Measurements from ENCODE around the gene HLA-E.
"Not testable (repeated sequence)": the region's sequence is repeated elsewhere in the genome, so short reads cannot be mapped to it uniquely, and the experiment has no call there.

Gene HLA-E

GRCh38 chr6:30485236-30485635 lies 4.1 kb upstream of the HLA-E start:
- TF ChIP-seq PPARA (CRISPR knock-in tag; IDR thresholded peaks at IDR 0.05; ENCODE audit: borderline replicate concordance) (no peak), ARNTL (CRISPR knock-in tag; IDR thresholded peaks at IDR 0.05; ENCODE audit: borderline replicate concordance, low read depth) (no peak), ESRRG (CRISPR knock-in tag; IDR thresholded peaks at IDR 0.05) (no peak), SNAI2 (CRISPR knock-in tag; IDR thresholded peaks at IDR 0.05) (no peak), TCF4 (CRISPR knock-in tag; IDR thresholded peaks at IDR 0.05; ENCODE audit: borderline replicate concordance) (no peak), BACH2 (CRISPR knock-in tag; IDR thresholded peaks at IDR 0.05; ENCODE audit: borderline replicate concordance) (no peak), TOX (CRISPR knock-in tag; IDR thresholded peaks at IDR 0.05; ENCODE audit: borderline replicate concordance) (no peak), ZFP30 (CRISPR knock-in tag; IDR thresholded peaks at IDR 0.05) (no peak), ZC3H10 (CRISPR knock-in tag; IDR thresholded peaks at IDR 0.05) (no peak), RARB (CRISPR knock-in tag; IDR thresholded peaks at IDR 0.05) (no peak), GLIS3 (CRISPR knock-in tag; IDR thresholded peaks at IDR 0.05) (no peak), CSRNP3 (CRISPR knock-in tag; IDR thresholded peaks at IDR 0.05) (no peak), ZNF565 (CRISPR knock-in tag; conservative IDR thresholded peaks at IDR 0.05; ENCODE audit: low read depth) (no peak), ZNF8 (CRISPR knock-in tag; IDR thresholded peaks at IDR 0.05) (no peak)
- TF ChIP-seq, protein P1, sequence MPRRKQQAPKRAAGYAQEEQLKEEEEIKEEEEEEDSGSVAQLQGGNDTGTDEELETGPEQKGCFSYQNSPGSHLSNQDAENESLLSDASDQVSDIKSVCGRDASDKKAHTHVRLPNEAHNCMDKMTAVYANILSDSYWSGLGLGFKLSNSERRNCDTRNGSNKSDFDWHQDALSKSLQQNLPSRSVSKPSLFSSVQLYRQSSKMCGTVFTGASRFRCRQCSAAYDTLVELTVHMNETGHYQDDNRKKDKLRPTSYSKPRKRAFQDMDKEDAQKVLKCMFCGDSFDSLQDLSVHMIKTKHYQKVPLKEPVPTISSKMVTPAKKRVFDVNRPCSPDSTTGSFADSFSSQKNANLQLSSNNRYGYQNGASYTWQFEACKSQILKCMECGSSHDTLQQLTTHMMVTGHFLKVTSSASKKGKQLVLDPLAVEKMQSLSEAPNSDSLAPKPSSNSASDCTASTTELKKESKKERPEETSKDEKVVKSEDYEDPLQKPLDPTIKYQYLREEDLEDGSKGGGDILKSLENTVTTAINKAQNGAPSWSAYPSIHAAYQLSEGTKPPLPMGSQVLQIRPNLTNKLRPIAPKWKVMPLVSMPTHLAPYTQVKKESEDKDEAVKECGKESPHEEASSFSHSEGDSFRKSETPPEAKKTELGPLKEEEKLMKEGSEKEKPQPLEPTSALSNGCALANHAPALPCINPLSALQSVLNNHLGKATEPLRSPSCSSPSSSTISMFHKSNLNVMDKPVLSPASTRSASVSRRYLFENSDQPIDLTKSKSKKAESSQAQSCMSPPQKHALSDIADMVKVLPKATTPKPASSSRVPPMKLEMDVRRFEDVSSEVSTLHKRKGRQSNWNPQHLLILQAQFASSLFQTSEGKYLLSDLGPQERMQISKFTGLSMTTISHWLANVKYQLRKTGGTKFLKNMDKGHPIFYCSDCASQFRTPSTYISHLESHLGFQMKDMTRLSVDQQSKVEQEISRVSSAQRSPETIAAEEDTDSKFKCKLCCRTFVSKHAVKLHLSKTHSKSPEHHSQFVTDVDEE (CRISPR knock-in tag; IDR thresholded peaks at IDR 0.05): no peak
- TF ChIP-seq, protein P2, sequence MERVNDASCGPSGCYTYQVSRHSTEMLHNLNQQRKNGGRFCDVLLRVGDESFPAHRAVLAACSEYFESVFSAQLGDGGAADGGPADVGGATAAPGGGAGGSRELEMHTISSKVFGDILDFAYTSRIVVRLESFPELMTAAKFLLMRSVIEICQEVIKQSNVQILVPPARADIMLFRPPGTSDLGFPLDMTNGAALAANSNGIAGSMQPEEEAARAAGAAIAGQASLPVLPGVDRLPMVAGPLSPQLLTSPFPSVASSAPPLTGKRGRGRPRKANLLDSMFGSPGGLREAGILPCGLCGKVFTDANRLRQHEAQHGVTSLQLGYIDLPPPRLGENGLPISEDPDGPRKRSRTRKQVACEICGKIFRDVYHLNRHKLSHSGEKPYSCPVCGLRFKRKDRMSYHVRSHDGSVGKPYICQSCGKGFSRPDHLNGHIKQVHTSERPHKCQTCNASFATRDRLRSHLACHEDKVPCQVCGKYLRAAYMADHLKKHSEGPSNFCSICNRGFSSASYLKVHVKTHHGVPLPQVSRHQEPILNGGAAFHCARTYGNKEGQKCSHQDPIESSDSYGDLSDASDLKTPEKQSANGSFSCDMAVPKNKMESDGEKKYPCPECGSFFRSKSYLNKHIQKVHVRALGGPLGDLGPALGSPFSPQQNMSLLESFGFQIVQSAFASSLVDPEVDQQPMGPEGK (CRISPR knock-in tag; IDR thresholded peaks at IDR 0.05; ENCODE audit: borderline replicate concordance): no peak
- TF ChIP-seq, protein P3, sequence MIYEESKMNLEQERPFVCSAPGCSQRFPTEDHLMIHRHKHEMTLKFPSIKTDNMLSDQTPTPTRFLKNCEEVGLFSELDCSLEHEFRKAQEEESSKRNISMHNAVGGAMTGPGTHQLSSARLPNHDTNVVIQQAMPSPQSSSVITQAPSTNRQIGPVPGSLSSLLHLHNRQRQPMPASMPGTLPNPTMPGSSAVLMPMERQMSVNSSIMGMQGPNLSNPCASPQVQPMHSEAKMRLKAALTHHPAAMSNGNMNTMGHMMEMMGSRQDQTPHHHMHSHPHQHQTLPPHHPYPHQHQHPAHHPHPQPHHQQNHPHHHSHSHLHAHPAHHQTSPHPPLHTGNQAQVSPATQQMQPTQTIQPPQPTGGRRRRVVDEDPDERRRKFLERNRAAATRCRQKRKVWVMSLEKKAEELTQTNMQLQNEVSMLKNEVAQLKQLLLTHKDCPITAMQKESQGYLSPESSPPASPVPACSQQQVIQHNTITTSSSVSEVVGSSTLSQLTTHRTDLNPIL (CRISPR knock-in tag; IDR thresholded peaks at IDR 0.05; ENCODE audit: low read depth): no peak

GRCh38 chr6:30487926-30488325 lies 1.4 kb upstream of the HLA-E start:
- ATAC-seq: no peak
- no peak for TF ChIP-seq BACH2 (CRISPR knock-in tag; IDR thresholded peaks at IDR 0.05; ENCODE audit: borderline replicate concordance)
- TF ChIP-seq, protein P2 (CRISPR knock-in tag; IDR thresholded peaks at IDR 0.05; ENCODE audit: borderline replicate concordance): no peak
- no peak for TF ChIP-seq ESRRG (CRISPR knock-in tag; IDR thresholded peaks at IDR 0.05)
- no peak for TF ChIP-seq OSR1 (CRISPR knock-in tag; IDR thresholded peaks at IDR 0.05)
- TF ChIP-seq RARB (CRISPR knock-in tag; IDR thresholded peaks at IDR 0.05): no peak
- TF ChIP-seq, protein P1 (CRISPR knock-in tag; IDR thresholded peaks at IDR 0.05): no peak
- TF ChIP-seq CSRNP3 (CRISPR knock-in tag; IDR thresholded peaks at IDR 0.05): no peak
- no peak for TF ChIP-seq TOX (CRISPR knock-in tag; IDR thresholded peaks at IDR 0.05; ENCODE audit: borderline replicate concordance)
- no peak for TF ChIP-seq ZC3H10 (CRISPR knock-in tag; IDR thresholded peaks at IDR 0.05)
- no peak for TF ChIP-seq PPARA (CRISPR knock-in tag; IDR thresholded peaks at IDR 0.05; ENCODE audit: borderline replicate concordance)
- no peak for TF ChIP-seq TCF4 (CRISPR knock-in tag; IDR thresholded peaks at IDR 0.05; ENCODE audit: borderline replicate concordance)
- TF ChIP-seq ARNTL (CRISPR knock-in tag; IDR thresholded peaks at IDR 0.05; ENCODE audit: borderline replicate concordance, low read depth): no peak
- no peak for TF ChIP-seq ZFP30 (CRISPR knock-in tag; IDR thresholded peaks at IDR 0.05)
- TF ChIP-seq, protein P3 (CRISPR knock-in tag; IDR thresholded peaks at IDR 0.05; ENCODE audit: low read depth): no peak
- no peak for TF ChIP-seq ZNF70 (CRISPR knock-in tag; IDR thresholded peaks at IDR 0.05)
- no peak for TF ChIP-seq SNAI2 (CRISPR knock-in tag; IDR thresholded peaks at IDR 0.05)

More at GRCh38 chr6:30485236-30485635, 4.1 kb upstream of the HLA-E start:
- no peak for ATAC-seq

GRCh38 chr6:30488697-30489080 lies 620 bp upstream of the HLA-E start:
- ATAC-seq: not testable (repeated sequence)

Data from SK-N-SH treated with all-trans-retinoic acid at 6 μM for 48 hours (cell line).